DMS53 treated with DMSO at 0.1 percent for 48 hours (cell line): Measurements from ENCODE around the gene EPHA8.

Experiments
- DNase-seq: peaks from one replicate; lab custom pipeline; 2025; ENCODE audit not compliant: unreplicated experiment; lab: John Stamatoyannopoulos, UW

Gene EPHA8

DNA sequence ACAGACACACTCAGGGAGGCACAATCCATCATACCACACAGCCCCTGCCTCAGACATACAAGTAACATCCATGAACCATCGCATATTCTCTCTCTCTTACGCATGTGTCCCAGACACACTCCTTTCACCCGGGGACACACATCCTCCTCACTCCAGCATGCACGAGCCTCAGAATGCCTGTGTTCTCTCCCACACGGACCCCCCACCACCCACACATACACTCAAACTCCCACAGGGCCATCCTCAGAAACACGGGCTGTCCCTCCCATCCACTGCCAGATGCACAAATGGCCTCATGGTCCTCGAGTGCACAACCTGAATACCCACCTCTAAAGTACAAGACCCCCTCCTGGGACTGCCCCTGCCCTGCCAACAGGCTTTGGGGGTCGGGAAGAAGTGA lies 78.0 kb downstream of the EPHA8 start:
- DNase-seq: no peak

DNA sequence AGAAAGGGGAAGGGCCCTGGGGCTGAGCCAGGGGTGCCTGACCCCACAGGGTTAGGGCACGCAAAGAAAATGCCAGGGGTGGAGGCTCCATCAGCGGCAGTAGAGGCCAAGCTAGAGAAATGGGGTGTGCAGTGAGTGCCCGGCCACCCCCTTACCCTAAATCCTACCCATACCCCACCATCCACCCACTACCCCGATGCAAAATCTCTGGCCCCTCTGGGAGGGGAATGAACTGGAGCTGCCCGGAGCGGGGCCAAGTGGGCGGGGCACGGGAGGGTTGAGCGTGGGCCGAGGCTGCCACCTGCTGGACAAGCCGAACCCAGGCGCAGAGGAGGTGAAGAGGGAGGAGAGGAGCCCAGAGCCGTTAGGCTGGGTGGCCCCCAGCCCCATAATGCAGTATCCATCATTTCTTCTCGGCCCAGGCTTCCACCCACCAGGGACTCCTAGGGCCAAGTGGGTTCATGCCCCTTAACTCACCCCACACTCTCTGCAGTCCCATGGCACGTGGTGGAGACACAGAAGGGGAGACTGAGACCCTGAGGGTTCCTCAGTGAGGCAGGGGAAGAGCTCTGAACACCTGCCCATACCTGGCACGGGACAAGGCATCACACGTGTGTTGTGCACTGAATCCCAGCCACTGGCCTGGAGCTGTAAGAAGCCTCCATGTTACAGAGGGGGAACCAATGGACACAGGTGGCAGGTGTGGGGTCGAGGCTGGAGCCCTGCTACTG lies 78.8 kb downstream of the EPHA8 start:
- peak; percentile 25 for DNase-seq

DNA sequence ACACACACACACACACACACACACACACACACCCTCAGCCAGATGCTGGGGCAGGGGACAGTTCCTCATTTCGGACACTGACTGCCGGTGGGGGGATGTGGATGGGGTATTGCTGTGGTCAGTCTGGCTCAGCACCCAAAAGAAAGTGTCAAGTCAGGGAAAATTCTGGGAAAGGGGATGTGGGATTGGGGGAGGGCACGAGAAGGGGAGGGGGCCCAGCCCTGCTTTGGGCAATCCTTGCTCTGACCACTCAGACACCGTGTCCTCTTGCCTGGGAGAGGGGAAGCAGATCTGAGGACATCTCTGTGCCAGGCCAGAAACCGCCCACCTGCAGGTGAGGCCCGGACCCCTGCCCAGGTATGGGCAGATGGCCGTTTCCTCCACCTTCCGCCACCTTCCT lies 80.1 kb downstream of the EPHA8 start, which contains the start of gene C1QC:
Gene C1QC (plus strand): TSS at position 253 of the 400 bp plus-strand sequence. CDS start 391 bp downstream, outside the sequence.
- DNase-seq: no peak

DNA sequence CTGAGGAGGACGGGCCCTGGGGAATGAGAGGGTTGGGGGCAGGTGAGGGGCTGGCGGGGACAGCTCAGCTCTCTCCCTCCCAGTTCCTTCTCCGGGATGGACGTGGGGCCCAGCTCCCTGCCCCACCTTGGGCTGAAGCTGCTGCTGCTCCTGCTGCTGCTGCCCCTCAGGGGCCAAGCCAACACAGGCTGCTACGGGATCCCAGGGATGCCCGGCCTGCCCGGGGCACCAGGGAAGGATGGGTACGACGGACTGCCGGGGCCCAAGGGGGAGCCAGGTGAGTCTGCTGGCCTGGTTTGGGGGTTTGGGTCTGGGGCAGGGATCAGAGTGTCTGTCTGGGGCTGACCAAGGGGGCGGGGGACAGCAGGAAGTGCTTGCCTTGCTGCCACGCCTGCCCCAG lies 80.6 kb downstream of the EPHA8 start:
- DNase-seq: no peak

DNA sequence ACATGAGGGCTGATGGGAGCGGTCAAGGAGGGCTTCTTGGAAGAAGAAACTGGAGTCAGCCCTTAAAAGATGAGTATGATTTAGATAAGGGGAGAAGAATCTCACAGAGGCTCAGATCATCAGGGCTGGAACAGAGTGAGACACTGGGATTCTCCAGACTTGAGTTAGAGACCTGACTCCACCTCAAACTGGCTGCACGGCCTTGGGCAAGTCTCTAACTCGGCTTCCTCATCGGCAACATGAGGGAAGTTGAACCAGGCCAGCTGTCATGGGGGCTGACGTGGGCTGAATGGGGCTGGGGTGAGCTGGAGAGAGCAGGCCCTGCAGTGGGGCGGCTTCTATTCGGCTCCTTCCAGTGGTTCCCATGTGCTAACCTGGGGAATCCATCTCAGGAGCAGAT lies 82.6 kb downstream of the EPHA8 start:
- no peak for DNase-seq

DNA sequence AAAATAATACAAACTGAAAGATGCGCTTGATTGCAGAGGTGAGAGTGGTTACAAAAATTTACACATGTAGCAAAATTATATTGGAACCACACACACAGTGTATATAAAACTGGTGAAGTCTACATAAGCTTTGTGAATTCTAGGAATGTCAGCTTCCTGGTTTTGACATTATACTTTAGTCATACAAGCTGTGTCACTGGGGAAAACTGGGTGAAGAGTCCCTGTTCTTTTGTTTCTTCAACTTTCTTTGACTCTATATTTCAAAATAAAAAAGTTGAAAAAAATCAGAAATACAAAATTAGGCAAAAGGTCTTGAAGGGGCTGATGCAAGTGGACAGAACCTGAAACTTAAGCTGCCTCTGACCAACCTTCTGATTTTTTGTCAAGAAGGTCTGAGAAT lies 83.1 kb downstream of the EPHA8 start:
- no peak for DNase-seq

DNA sequence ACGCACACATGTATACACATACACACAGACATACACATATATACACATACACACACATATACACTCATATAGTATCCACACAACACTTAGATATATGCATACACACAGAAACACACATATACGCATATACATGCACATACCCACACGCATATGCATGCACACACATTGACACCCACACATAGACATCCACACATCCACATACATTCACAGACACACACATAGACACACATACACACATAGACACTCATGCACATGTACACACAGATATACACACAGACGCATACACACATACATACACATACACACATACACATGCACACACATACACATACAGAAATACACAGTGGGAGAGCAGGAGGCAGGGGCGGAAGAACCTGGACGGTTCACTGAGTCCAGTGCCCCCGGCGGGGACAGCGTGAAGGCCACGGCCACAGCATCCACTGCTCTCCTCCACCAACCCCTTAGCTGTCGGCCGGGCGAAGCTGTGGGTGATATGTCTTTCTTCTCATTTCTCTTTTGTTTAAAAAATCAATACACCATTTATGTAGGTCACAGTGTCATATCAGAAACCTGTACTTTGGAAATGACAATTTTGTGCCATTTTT lies 86.9 kb downstream of the EPHA8 start:
- DNase-seq: no peak

DNA sequence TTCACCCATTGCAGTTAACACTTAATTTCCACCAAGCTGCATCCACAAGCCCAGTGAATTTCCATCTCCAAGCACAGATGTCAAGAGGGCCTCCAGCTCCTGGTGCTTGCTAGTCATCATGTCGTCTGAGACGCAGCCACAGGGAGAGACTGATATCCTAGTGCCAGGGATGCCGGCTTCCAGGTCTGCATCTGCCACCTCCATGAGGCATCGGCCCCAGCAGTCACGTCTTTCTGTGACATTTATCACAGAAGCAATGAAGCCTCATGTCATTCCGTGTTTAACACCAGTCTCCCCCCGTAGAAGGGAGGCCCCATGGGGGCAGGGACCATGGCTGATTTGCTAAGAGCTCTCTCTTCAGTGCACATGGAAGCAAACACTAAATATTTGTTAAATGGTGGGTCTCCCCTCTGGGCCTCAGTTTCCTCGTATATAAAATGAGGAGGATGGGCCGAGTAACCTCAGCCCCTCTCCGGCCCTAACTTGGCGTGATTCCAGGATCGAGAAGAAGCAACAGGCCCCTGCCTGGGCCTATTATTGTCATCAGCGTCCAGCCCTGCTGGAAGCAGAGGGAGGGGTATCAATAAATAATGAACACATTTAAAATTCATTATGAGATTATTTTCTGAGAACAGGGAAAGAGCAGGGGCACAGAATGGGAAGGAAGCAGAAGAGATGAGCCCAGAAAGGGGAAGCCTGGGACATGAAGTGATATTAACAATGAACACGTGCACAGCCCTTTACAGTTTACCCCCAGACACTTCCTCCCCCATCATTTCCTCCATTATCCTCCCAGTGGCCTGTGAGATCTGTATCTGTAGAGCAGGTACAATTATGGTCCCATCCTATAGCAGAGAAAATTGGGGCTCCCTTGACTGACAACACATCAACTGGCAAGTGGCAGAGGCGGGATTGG lies 88.9 kb downstream of the EPHA8 start:
- no peak for DNase-seq

DNA sequence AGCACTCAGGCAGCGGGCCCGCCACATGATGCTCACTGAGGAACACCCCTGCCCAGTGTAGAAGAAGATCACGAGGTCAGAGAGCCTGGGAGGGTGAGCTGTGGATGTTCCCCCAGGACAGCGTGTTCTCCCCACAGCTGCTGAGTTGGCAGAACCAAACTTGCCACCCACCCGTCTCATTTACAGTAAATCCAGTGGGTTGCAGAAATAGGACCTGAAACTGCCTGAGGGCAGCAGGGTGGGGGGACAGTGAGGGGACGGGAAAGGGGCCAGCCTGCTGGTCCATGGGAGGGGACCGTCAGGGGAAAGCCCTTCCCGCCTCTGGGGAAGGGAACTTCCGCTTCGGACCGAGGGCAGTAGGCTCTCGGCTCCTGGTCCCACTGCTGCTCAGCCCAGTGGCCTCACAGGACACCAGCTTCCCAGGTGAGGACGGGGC lies 89.6 kb downstream of the EPHA8 start, which contains the start of gene C1QB:
Gene C1QB (plus strand): TSS at position 356 of the 436 bp plus-strand sequence. CDS start 6,227 bp downstream, outside the sequence.
- no peak for DNase-seq
